Measurements from ENCODE around the gene ZBTB38. TPM values are rescaled to one million over a fixed set of nuclear protein-coding genes. Genes with fewer than 3 reads are reported as not detected.
A peak's percentile ranks its signal among the peaks of the same experiment; 100 is the strongest.

Gene ZBTB38
- total RNA-seq, 1 donor from 2014 or later = 29.4 TPM

DNA sequence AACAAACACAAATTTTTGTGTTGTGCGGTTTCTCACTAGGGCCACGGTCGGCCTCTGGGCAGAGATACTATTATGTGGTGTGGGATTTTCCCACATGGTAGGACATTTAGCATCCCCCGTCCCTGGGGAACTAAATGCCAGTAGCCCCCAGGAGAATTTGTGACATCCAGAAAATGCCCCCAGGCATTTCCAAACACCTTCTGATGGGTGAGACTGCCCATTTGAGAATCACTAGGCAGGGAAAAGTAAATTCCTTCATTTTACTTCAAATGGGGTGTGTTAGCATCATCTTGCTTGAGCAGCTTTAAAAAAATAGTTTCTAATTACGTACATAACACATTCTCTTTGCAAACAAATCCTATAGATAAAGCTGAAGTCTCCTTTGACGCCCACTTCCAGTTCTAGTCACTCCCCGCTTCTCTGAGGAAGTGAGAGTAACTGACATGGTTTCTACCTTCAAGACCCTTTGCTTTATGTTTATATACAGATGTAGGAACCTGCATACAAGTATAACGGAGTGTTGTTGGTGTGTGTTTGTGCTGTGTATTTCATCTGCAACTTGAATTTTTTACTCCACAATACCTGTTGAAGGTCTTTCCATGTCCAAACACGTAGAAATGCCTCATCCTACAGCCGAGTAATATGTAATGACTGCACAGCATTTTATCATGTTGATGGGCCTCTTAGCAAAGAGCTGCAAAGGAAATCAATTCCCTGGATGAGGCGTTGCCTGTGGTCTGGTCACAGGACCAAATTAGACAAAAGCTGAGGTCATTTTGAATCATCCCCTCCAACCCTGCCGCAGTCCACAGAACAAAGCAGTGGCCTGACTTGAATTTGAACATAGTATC lies 31.4 kb upstream of the ZBTB38 start:
- Mint-ChIP-seq H3K9me3 (peaks cover 4% of the 10 kb centered on the region), H3K4me1 (ENCODE audit: unreplicated experiment) (peaks cover 28% of the 10 kb centered on the region), H3K4me3 (no peak overlapping the region), H3K27ac (peak overlapping the region; percentile 40), H3K27me3 (no peaks in the 10 kb centered on the region), H3K36me3 (no peaks in the 10 kb centered on the region)
- DNase-seq (ENCODE audit: extremely low spot score, unreplicated experiment) = no peak
- TF ChIP-seq, protein P1, sequence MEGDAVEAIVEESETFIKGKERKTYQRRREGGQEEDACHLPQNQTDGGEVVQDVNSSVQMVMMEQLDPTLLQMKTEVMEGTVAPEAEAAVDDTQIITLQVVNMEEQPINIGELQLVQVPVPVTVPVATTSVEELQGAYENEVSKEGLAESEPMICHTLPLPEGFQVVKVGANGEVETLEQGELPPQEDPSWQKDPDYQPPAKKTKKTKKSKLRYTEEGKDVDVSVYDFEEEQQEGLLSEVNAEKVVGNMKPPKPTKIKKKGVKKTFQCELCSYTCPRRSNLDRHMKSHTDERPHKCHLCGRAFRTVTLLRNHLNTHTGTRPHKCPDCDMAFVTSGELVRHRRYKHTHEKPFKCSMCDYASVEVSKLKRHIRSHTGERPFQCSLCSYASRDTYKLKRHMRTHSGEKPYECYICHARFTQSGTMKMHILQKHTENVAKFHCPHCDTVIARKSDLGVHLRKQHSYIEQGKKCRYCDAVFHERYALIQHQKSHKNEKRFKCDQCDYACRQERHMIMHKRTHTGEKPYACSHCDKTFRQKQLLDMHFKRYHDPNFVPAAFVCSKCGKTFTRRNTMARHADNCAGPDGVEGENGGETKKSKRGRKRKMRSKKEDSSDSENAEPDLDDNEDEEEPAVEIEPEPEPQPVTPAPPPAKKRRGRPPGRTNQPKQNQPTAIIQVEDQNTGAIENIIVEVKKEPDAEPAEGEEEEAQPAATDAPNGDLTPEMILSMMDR (conservative IDR thresholded peaks at IDR 0.05) = no peak

- peak overlapping the region; percentile 40 for H3K27ac Mint-ChIP-seq
- H3K36me3 Mint-ChIP-seq = no peaks in the 10 kb centered on the region
- H3K27me3 Mint-ChIP-seq = no peaks in the 10 kb centered on the region
- TF ChIP-seq, protein P1 (conservative IDR thresholded peaks at IDR 0.05) = no peak
- peaks cover 4% of the 10 kb centered on the region for H3K9me3 Mint-ChIP-seq
- H3K4me3 Mint-ChIP-seq = no peak overlapping the region
- DNase-seq (ENCODE audit: extremely low spot score, unreplicated experiment) = no peak
- peaks cover 22% of the 10 kb centered on the region for H3K4me1 Mint-ChIP-seq (ENCODE audit: unreplicated experiment)
These were observed 30.8 kb upstream of the ZBTB38 start for GRCh38 chr3:141337523-141337854.

- H3K4me1 Mint-ChIP-seq (ENCODE audit: unreplicated experiment) = peaks cover 20% of the 10 kb centered on the region
- TF ChIP-seq, protein P1 (conservative IDR thresholded peaks at IDR 0.05) = no peak
These were observed 30.3 kb upstream of the ZBTB38 start for GRCh38 chr3:141337991-141338390.

DNA sequence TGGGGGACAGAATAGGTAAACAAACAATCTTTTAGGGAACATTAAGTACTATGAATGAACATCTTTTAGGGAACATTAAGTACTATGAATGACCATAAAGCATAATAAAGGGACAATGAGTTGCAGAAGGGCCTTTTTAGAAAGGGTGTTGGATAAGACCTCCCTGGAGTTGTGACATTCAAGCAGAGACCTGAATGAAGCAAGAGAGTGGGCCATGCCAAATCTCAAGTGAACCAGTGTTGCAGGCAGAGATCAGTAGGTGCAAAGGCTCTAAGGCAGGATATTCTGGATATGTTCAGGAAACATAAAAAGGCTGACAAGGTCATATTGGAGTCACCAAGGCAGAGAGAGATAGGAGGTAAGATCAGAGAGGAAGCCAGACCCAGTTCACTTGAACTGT lies 29.4 kb upstream of the ZBTB38 start:
- Mint-ChIP-seq H3K27ac (no peak overlapping the region), H3K36me3 (no peaks in the 10 kb centered on the region), H3K9me3 (peaks cover 11% of the 10 kb centered on the region), H3K27me3 (peaks cover 2% of the 10 kb centered on the region), H3K4me3 (no peak overlapping the region), H3K4me1 (ENCODE audit: unreplicated experiment) (peaks cover 20% of the 10 kb centered on the region)
- DNase-seq (ENCODE audit: extremely low spot score, unreplicated experiment) = no peak
- TF ChIP-seq, protein P1 (conservative IDR thresholded peaks at IDR 0.05) = no peak

More at GRCh38 chr3:141337991-141338390, 30.3 kb upstream of the ZBTB38 start:
- Mint-ChIP-seq H3K27me3 (peaks cover 2% of the 10 kb centered on the region), H3K27ac (no peak overlapping the region), H3K9me3 (peaks cover 8% of the 10 kb centered on the region), H3K36me3 (no peaks in the 10 kb centered on the region), H3K4me3 (no peak overlapping the region)
- no peak for DNase-seq (ENCODE audit: extremely low spot score, unreplicated experiment)

- Mint-ChIP-seq H3K9me3 (peaks cover 11% of the 10 kb centered on the region), H3K4me1 (ENCODE audit: unreplicated experiment) (peaks cover 8% of the 10 kb centered on the region), H3K27me3 (peaks cover 2% of the 10 kb centered on the region), H3K36me3 (no peaks in the 10 kb centered on the region), H3K4me3 (no peak overlapping the region), H3K27ac (no peak overlapping the region)
- DNase-seq (ENCODE audit: extremely low spot score, unreplicated experiment) = no peak
- TF ChIP-seq, protein P1 (conservative IDR thresholded peaks at IDR 0.05) = no peak
These were observed 26.8 kb upstream of the ZBTB38 start for GRCh38 chr3:141341536-141341935.
